ENCODE results near the gene SPTSSB. TPM values are rescaled to one million over a fixed set of nuclear protein-coding genes. Genes with fewer than 3 reads are reported as not detected.
A peak's percentile ranks its signal among the peaks of the same experiment; 100 is the strongest.

Gene SPTSSB
- total RNA-seq, 1 experiment from 2014 or later, result 15.7 TPM

GRCh38 chr3:161420746-161421145, 49.4 kb upstream of the SPTSSB start (continued):
- TF ChIP-seq ZNF425 (CRISPR knock-in tag; conservative IDR thresholded peaks at IDR 0.05) (0 out of 2 replicates have a peak, but pooled peaks have one; percentile 47), MLX (CRISPR knock-in tag; IDR thresholded peaks at IDR 0.05) (no peak), NFATC4 (CRISPR knock-in tag; IDR thresholded peaks at IDR 0.05) (no peak), HMGA2 (CRISPR knock-in tag; IDR thresholded peaks at IDR 0.05) (no peak), GRHL2 (CRISPR knock-in tag; IDR thresholded peaks at IDR 0.05; ENCODE audit: insufficient replicate concordance, severe bottlenecking) (no peak), ATF1 (CRISPR knock-in tag; IDR thresholded peaks at IDR 0.05) (no peak), ZNF232 (CRISPR knock-in tag; IDR thresholded peaks at IDR 0.05) (no peak), ZBTB43 (CRISPR knock-in tag; IDR thresholded peaks at IDR 0.05) (no peak), E2F4 (CRISPR knock-in tag; IDR thresholded peaks at IDR 0.05; ENCODE audit: borderline replicate concordance, low read depth) (no peak), CTCF (IDR thresholded peaks at IDR 0.05) (no peak)

GRCh38 chr3:161419555-161420333, 48.4 kb upstream of the SPTSSB start:
- POLR2A ChIA-PET, result no interaction called here
- Mint-ChIP-seq H3K36me3 (peaks cover 38% of the 10 kb centered on the region), H3K4me3 (no peak overlapping the region), H3K27ac (peak overlapping the region; percentile 94), H3K9me3 (peaks cover 35% of the 10 kb centered on the region), H3K4me1 (peaks cover 39% of the 10 kb centered on the region), H3K27me3 (ENCODE audit: low read depth) (no peaks in the 10 kb centered on the region; the same call in none of the 2 replicates)
- DNase-seq (ENCODE audit: low spot score) (no peak), ATAC-seq (no peak)
- CTCF ChIA-PET, result interaction anchor here (1.5 to 1.7 kb wide), 2 partner anchors 48 to 145 kb away, joined by 6 to 11 read pairs; partner anchors contain the start of gene SPTSSB
- no peak for TF ChIP-seq NFYB (CRISPR knock-in tag; conservative IDR thresholded peaks at IDR 0.05; ENCODE audit: low read depth)
- no peak for TF ChIP-seq ZMAT4 (CRISPR knock-in tag; IDR thresholded peaks at IDR 0.05)
- TF ChIP-seq MAX (CRISPR knock-in tag; IDR thresholded peaks at IDR 0.05), result no peak
- no peak for TF ChIP-seq ATF6 (CRISPR knock-in tag; IDR thresholded peaks at IDR 0.05)
- no peak for TF ChIP-seq E2F1 (CRISPR knock-in tag; IDR thresholded peaks at IDR 0.05)
- TF ChIP-seq FOXJ3 (CRISPR knock-in tag; IDR thresholded peaks at IDR 0.05; ENCODE audit: borderline replicate concordance), result no peak
- TF ChIP-seq ZNF219 (CRISPR knock-in tag; IDR thresholded peaks at IDR 0.05; ENCODE audit: borderline replicate concordance), result no peak
- TF ChIP-seq ZBTB21 (CRISPR knock-in tag; IDR thresholded peaks at IDR 0.05; ENCODE audit: borderline replicate concordance), result no peak
- TF ChIP-seq E2F4 (CRISPR knock-in tag; IDR thresholded peaks at IDR 0.05; ENCODE audit: borderline replicate concordance, low read depth), result no peak
